NCI-H128 (cell line): ENCODE results near the gene CBX2.

Experiments
- DNase-seq: peaks from one replicate; lab custom pipeline; 2025; ENCODE audit not compliant: unreplicated experiment; lab: John Stamatoyannopoulos, UW

CBX2 gene

GRCh38 chr17:79826204-79826680 lies 48.3 kb downstream of the CBX2 start:
- no peak for DNase-seq

- DNase-seq: no peak
Observed at GRCh38 chr17:79826841-79827578, 49.1 kb downstream of the CBX2 start.

GRCh38 chr17:79829004-79829403 lies 51.1 kb downstream of the CBX2 start:
- no peak for DNase-seq

- DNase-seq: no peak
Observed at GRCh38 chr17:79829457-79829856, 51.5 kb downstream of the CBX2 start.

- no peak for DNase-seq
Observed at GRCh38 chr17:79830303-79830702, 52.4 kb downstream of the CBX2 start.

GRCh38 chr17:79830763-79831264 lies 52.9 kb downstream of the CBX2 start:
- DNase-seq: no peak

GRCh38 chr17:79831265-79832217 lies 53.6 kb downstream of the CBX2 start:
- no peak for DNase-seq

- DNase-seq: no peak
Observed at GRCh38 chr17:79832218-79833109, 54.5 kb downstream of the CBX2 start.

- DNase-seq: no peak
Observed at GRCh38 chr17:79833110-79833450, 55.1 kb downstream of the CBX2 start.

- no peak for DNase-seq
Observed at GRCh38 chr17:79833744-79834564, 56.0 kb downstream of the CBX2 start.

GRCh38 chr17:79834565-79835469 lies 56.9 kb downstream of the CBX2 start:
- DNase-seq: no peak

- DNase-seq: no peak
Observed at GRCh38 chr17:79835470-79835899, 57.5 kb downstream of the CBX2 start.

- DNase-seq: no peak
Observed at GRCh38 chr17:79835953-79836509, 58.1 kb downstream of the CBX2 start.

- no peak for DNase-seq
Observed at GRCh38 chr17:79836510-79836971, 58.6 kb downstream of the CBX2 start.

- DNase-seq: no peak
Observed at GRCh38 chr17:79836972-79837887, 59.3 kb downstream of the CBX2 start.
